Parathyroid adenoma (tissue), 2 donors: ENCODE results near the gene HASPIN.

ENCODE experiments used
- H2AFZ ChIP-seq: fragments of 300-600 bp; sonication (generic); one replicate; pipeline ENCODE4 v1.7.0; 2017; ENCODE audit warnings: antibody characterized with exemption, mild to moderate bottlenecking
- H3K27ac ChIP-seq: fragments of 300-600 bp; sonication (generic); one replicate; pipeline ENCODE4 v1.7.0; 2017
- H3K27me3 ChIP-seq: fragments of 300-600 bp; sonication (generic); one replicate; pipeline ENCODE4 v1.7.0; 2017; ENCODE audit warnings: low read length; ENCODE audit not compliant: control insufficient read depth, insufficient read depth
- H3K36me3 ChIP-seq: fragments of 300-600 bp; sonication (generic); one replicate; pipeline ENCODE4 v1.7.0; 2017; ENCODE audit warnings: low read length; ENCODE audit not compliant: control insufficient read depth, insufficient read depth
- H3K4me1 ChIP-seq: fragments of 300-600 bp; sonication (generic); one replicate; pipeline ENCODE4 v1.7.0; 2017; ENCODE audit warnings: control low read depth
- H3K4me2 ChIP-seq: fragments of 300-600 bp; sonication (generic); one replicate; pipeline ENCODE4 v1.7.0; 2017; ENCODE audit warnings: low read length
- H3K4me3 ChIP-seq: fragments of 300-600 bp; sonication (generic); one replicate; pipeline ENCODE4 v1.7.0; 2017; ENCODE audit warnings: low read depth, low read length
- H3K79me2 ChIP-seq: fragments of 300-600 bp; sonication (generic); one replicate; pipeline ENCODE4 v1.7.0; 2017; ENCODE audit warnings: control low read depth
- H3K9ac ChIP-seq: fragments of 300-600 bp; sonication (generic); one replicate; pipeline ENCODE4 v1.7.0; 2017; ENCODE audit warnings: mild to moderate bottlenecking
- H3K9me3 ChIP-seq: fragments of 300-600 bp; sonication (generic); one replicate; pipeline ENCODE4 v1.7.0; 2017; ENCODE audit warnings: low read length; ENCODE audit not compliant: control insufficient read depth
- CTCF ChIP-seq: fragments of 300-600 bp; sonication (generic); IDR thresholded peaks from one replicate; pipeline ENCODE4 v1.7.0; 2017; ENCODE audit warnings: antibody characterized with exemption, mild to moderate bottlenecking
- donor health status: primary hyperparathyroidism.

The HASPIN gene

DNA sequence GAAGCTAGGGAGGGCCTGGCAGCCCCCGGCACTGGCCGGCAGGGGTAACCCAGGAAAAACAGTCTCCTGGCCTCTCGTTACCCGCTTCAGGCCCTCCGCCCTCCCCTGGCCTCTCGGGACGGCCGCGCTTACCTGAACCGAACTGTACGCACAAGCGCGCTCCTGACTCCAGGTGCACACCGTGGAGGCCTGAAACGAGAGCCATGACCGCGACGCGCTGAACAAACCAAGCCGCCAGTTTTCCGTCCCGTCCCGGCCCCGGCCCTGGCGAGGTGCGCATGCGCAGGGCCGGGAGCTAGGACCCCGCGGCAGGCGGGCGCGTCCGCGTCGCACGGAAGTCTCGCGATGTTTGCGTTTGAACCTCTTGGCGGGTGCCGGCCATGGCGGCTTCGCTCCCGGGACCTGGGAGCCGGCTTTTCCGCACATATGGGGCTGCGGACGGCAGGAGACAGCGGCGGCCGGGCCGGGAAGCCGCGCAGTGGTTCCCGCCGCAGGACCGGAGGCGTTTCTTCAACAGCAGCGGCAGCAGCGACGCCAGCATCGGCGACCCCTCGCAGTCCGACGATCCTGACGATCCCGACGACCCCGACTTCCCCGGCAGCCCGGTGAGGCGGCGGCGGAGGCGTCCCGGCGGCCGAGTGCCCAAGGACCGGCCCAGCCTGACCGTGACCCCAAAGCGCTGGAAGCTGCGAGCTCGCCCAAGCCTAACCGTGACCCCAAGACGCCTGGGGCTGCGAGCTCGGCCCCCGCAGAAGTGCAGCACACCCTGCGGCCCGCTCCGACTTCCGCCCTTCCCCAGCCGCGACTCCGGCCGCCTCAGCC, at the start of gene HASPIN:
TSS of gene HASPIN (plus strand) at position 348 of the 822 bp plus-strand sequence. CDS start at position 381, 33 bp downstream.
- Histone ChIP-seq H3K4me2 (peak within 1 kb of the TSS; percentile 84), H3K27ac (peak within 1 kb of the TSS; percentile 77), H3K9me3 (no peaks in the 10 kb centered on the region), H2AFZ (peak within 1 kb of the TSS; percentile 99), H3K36me3 (no peaks in the 10 kb centered on the region), H3K4me1 (peaks cover 8% of the 10 kb centered on the region), H3K9ac (peak within 1 kb of the TSS; percentile 87), H3K27me3 (no peaks in the 10 kb centered on the region), H3K79me2 (peaks cover 10% of the 10 kb centered on the region), H3K4me3 (peak within 1 kb of the TSS; percentile 87)
- no peak for TF ChIP-seq CTCF

DNA sequence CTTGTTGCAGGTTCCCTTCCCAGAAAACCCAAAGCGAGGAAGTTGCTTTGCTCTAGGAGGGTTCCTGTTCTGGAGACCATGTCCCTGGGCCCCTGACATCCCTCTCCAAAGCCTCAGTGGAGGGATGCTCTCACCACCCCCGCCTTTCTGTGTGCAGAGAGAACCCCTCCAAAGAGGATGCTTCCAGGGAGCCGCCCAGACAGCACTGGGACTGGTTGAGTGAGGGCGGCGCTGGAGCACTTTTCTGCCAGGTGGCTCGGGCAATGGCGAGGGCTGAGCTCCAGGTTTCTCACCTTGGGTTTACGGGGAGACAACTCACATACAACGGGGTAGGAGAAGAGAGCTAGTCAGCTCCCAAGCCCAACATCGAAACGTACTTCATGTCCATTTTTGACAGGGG, 47.8 kb upstream of the HASPIN start:
- no peaks in the 10 kb centered on the region for H3K79me2 ChIP-seq
- H3K36me3 ChIP-seq, result no peaks in the 10 kb centered on the region

DNA sequence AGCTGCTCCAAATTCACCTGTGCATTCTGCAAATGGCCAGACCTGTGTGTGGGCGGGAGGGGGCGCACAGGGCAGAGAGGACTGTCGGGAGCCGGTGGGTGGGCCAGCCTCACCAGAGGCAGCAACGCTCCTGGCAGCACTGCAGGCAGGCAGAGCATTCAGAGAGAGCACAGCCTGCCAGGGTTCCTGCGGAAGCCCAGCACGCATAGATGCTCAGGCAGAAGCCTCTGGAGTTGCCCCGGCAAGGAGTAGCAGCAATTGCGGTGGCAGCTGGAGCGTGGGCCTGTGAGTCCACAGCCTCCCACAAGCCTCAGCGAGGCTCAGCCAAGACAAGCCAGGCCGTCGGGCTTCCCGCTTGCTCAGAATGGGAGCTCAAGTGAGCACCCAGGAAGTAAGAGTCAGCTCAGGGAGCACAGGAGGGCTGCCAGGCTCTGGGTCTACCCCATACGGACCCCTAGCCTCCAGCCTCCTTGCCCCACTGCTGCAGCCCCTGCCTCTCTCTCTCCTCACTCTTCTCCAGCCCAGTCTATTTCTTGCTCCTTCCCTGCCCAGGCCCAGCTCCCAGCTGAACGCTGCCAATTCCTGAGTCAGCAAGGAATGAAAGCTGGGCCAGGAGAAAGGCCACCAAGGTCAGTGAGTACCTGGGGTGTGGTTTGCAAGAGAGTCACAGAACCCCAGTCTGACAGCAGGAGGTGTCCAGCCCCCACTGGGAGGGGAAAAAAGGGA, 45.4 kb upstream of the HASPIN start:
- peak overlapping the region; percentile 68 for H2AFZ ChIP-seq
- H3K27me3 ChIP-seq, result no peaks in the 10 kb centered on the region
- peak overlapping the region; percentile 62 for H3K4me2 ChIP-seq
- no peak overlapping the region for H3K4me3 ChIP-seq
- no peaks in the 10 kb centered on the region for H3K9me3 ChIP-seq
- H3K27ac ChIP-seq, result peak overlapping the region; percentile 61
- H3K36me3 ChIP-seq, result no peaks in the 10 kb centered on the region
- peaks cover 13% of the 10 kb centered on the region for H3K4me1 ChIP-seq
- no peak for TF ChIP-seq CTCF
- no peaks in the 10 kb centered on the region for H3K79me2 ChIP-seq
- no peak overlapping the region for H3K9ac ChIP-seq

More for the DNA sequence above, 47.8 kb upstream of the HASPIN start:
- Histone ChIP-seq H3K9ac (no peak overlapping the region), H2AFZ (no peak overlapping the region), H3K27ac (no peak overlapping the region), H3K4me1 (peaks cover 13% of the 10 kb centered on the region), H3K9me3 (no peaks in the 10 kb centered on the region), H3K4me2 (no peak overlapping the region), H3K4me3 (no peak overlapping the region), H3K27me3 (no peaks in the 10 kb centered on the region)
- no peak for TF ChIP-seq CTCF

DNA sequence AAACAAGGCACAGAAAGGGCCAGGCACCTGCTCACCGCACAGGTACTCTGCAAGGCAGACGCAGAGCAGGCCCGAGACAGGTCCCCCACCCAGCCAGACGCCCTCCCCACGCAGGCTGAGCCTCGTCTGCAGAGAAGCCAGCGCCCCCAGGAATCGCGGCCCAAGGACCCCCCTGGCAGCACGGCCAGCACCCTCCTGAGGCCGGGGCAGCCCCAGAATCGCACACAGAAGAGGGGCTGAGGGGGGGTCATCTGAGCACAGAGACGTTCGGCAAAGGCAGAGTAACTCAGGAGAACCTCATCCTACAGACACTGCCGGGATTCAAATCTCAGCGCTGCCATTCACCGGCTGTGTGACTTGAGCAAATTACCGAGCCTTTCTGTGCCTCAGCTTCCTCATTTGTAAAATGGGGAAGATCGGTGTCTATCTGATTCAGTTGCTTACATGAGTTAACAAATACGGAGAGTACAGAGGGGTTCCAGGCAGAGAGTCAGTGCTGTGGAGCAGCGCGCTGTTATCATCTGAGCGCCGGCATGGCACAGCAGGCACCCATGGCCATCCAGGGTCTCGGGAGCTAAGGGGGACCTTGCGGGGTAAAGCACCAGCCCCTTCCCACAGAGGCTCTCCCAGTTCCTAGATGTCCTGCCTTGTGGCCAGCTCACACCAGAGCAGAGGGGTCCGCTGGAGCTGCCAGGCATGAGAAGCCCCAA, 44.7 kb upstream of the HASPIN start:
- Histone ChIP-seq H3K79me2 (no peaks in the 10 kb centered on the region), H3K4me3 (no peak overlapping the region), H3K9me3 (no peaks in the 10 kb centered on the region), H3K4me1 (peaks cover 13% of the 10 kb centered on the region), H3K27ac (peak overlapping the region; percentile 61), H3K4me2 (peak overlapping the region; percentile 62), H3K9ac (no peak overlapping the region), H2AFZ (peak overlapping the region; percentile 68), H3K27me3 (no peaks in the 10 kb centered on the region), H3K36me3 (no peaks in the 10 kb centered on the region)
- no peak for TF ChIP-seq CTCF
